NCI-H2107 (cell line): ENCODE data around the gene GABRB1.
"Not testable (repeated sequence)": the region's sequence is repeated elsewhere in the genome, so short reads cannot be mapped to it uniquely, and the experiment has no call there.

ENCODE experiments used
- DNase-seq: peaks from one replicate; lab custom pipeline; 2025; lab: John Stamatoyannopoulos, UW

The GABRB1 gene

DNA sequence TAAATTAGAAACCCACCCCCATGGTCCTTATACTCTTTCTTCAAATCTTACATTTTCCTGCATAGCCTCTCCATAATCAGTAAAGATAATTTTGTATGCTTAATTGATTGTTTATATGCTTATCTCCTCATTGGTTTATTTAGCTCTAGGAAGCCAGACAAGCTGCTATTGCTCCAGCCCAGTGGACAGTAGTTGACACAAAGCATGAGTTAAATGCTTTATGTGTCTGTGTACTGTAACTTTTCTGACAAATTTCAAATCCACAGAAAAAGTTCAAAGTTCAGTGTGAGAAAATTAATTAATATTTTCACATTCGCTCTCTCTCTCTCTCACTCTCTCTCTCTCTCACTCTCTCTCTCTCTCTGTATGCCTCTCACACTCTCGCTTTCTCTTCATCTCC lies 181.7 kb downstream of the GABRB1 start:
- DNase-seq: no peak

DNA sequence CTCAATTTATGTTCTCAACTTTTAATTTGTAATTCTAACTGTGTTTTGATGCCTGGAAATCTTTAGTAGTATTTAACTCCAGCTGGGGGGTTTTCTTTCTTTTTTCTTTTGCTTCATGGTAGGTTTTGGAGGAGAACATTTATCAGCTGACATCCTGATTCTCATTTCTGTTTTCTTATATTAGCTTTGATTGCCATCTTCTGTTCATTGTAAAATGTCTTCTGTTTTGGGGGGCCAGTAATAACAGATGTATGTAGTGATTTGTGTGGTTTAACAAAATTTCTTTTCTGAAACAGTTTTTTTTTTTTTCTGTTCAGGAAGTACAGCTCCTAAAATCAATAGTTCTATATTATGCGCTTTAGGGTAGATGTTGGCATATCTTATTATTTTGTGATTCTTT lies 182.2 kb downstream of the GABRB1 start:
- no peak for DNase-seq

GRCh38 chr4:47213971-47214370 lies 182.6 kb downstream of the GABRB1 start:
- no peak for DNase-seq

- DNase-seq: no peak
Measured at GRCh38 chr4:47215759-47216158, 184.4 kb downstream of the GABRB1 start.

GRCh38 chr4:47217291-47217690 lies 185.9 kb downstream of the GABRB1 start:
- no peak for DNase-seq

DNA sequence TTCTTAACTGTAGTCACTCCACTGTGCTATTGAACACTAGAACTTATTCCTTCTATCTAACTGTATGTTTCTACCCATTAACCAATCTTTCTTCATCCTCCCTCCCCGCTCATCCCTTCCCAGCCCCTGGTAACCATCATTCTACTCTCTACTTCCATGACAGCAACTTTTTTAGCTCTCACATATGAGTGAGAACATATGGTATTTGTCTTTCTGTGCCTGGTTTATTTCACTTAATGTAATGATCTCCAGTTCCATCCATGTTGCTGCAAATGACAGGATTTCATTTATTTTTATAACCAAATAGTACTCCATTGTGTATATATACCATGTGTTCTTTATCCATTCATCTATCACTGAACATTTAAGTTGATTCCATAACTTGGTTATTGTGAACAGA lies 186.5 kb downstream of the GABRB1 start:
- DNase-seq: no peak

DNA sequence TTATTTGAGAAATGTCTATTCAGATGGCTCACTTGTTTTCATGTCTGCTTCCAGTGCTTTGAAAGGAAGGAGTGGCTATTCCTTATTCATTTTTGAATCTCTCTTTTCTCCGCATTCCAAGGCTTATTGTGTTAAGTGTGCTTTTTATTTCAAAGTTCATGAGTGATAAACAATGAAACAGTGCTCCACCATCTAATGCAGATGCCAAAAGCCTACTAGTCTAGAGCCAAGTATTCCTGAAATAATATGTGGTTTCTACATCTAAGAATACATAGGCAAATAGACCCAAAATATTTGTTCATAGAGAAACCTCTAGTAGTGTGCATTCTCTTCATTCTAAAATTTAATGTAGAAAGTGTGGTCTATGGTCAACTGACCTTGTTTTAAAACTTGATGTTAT lies 187.3 kb downstream of the GABRB1 start:
- no peak for DNase-seq

DNA sequence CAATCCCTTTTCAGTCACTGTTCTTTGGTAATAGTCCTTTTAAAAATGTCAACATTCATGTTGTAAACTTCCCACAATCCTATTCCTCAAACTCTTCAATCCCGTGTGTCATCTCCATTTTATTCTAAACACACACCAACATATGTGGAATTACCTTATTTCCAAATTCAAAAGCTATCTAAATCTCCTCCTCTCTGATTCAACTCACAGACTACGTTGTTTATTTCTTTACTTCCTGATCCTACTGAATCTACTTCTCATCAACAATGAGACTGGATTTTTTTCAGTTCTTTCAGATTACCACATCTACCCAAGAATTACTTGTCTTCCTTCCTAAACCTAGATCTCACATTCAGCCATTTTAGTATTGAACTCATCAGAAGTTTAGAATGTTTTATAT lies 188.2 kb downstream of the GABRB1 start:
- no peak for DNase-seq

- no peak for DNase-seq
Measured at GRCh38 chr4:47221721-47222120, 190.4 kb downstream of the GABRB1 start.

DNA sequence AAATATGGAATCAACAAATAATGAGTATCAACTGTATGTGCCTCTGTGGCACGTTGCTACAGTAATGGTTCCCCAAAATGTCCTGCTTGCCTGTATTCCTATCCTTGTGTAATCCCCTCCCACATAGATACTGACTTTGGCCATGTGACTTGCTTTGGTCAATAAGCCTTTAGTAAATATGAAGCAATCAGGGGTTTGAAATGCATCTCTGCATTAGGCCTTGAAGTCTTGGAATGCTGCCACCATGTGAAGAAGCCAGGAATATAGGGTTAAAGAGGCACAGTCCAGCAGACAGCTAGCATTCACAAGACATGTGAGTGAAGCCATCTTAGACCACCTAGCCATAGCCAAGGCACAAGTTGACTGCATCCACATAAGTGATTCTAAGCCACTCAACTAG lies 190.9 kb downstream of the GABRB1 start:
- no peak for DNase-seq

DNA sequence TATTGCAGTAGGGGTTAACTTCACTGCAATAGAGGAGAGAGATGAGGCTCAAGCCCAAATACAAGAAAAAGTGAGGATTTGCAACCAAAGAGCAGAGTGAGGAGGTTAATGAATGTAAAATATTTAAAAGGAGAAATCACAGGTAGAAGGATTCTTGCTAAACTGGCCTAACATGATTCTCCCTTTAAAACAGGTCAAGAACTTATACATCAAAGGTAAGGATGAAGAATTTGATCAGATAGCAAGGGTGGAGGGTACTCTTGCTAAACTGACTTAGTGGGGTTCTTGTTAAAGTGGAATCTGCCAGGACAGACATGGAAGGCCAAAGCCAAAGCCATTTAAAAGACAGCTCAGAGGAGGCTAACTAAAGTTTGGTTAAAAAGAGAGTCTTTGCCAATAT lies 193.0 kb downstream of the GABRB1 start:
- no peak for DNase-seq

GRCh38 chr4:47235721-47236120 lies 204.4 kb downstream of the GABRB1 start:
- DNase-seq: no peak

- no peak for DNase-seq
Measured at GRCh38 chr4:47238667-47239066, 207.3 kb downstream of the GABRB1 start.

- no peak for DNase-seq
Measured at GRCh38 chr4:47239649-47240048, 208.3 kb downstream of the GABRB1 start.

DNA sequence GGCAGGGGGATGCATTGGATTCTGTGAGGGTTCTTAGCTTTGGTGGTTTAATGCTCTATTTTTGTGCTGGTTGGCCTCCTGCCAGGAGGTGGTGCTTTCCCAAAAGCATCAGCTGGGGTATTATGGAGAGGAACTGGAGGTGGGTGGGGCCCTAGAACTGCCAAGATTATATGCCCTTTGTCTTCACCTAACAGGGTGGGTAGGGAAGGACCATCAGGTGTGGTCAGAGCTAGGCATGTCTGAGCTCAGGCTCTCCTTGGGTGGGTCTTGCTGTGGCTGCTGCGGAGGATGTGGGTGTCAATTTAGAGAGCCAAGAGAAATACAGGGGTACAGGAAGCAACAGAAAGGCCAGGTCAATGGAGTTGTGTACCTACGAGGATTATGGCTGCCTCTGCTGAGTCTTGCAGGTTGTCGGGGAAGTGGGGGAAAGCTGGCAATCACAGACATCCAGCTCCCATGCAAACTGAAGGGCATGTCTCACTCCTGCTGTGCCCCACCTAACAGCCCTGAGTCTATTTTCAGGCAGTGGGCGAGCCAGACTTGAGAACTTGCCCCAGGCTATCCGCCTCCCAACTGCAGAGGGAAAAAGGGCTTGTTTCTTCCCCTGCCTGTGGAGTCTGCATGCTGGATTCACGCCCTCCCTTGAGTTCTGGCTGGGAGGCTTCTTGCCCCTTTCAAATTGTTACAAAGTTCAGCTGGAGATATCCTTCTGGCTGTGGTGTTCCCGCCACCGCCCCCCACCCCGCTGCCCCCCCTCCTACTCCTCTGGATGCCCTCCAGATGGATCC lies 220.2 kb downstream of the GABRB1 start:
- no peak for DNase-seq

GRCh38 chr4:47263721-47264120 lies 232.4 kb downstream of the GABRB1 start:
- no peak for DNase-seq

- no peak for DNase-seq
Measured at GRCh38 chr4:47270201-47270888, 239.0 kb downstream of the GABRB1 start.

DNA sequence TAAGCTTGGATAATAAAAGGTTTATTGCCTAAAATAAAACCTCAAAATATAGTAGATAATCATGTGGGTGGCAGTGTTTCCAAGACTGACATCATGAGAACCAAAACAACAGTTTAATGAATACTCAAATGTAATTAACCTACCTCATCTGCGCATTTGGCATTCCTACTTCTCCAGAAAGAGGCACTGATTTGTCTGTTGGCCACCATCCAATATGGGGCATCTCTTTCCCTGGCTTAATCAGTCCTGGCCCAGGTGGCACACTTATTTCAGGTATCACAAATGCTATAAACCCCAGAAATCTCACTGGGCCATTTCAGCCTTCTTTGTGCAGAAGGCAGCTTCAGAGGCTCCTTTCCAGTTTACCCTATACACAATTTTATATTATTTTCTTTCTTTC lies 239.9 kb downstream of the GABRB1 start:
- no peak for DNase-seq

GRCh38 chr4:47274901-47275300 lies 243.5 kb downstream of the GABRB1 start:
- no peak for DNase-seq

DNA sequence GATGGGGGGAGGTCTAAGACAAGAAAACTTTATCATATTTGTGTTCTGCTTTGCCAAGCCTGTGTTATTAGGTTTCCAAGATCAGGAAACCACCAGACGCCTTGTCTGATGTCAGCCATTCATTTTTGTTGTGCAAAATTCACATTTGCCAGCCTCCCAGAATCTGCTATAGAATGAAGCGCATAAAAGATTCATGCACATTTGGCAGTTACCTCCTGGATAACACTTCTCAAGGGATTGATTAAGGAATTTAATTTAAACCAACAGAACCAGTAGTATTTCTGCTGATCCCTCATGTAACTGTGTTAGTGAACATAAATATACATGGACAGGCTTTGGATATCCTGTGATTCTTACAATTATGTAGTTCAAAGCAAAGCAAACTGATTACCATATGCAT lies 244.2 kb downstream of the GABRB1 start:
- no peak for DNase-seq

DNA sequence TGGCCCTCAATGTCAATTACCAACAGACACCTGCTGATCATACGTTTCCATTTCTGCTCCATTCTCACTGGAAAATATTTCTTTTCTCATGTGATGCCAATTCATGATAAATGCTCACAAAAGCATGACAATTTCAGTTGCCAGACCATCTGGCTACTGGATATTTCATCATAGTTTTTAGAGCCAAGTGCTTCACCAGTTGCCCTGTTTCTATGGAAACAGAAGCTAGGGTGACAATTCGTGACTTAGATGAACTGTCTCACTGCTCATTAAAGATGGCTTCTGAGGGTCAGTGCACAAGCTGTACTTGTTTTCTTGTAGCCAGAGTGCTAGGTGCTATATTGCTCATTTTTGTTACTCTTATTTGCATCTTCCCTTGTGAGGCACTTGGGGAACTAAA lies 247.3 kb downstream of the GABRB1 start:
- DNase-seq: no peak

DNA sequence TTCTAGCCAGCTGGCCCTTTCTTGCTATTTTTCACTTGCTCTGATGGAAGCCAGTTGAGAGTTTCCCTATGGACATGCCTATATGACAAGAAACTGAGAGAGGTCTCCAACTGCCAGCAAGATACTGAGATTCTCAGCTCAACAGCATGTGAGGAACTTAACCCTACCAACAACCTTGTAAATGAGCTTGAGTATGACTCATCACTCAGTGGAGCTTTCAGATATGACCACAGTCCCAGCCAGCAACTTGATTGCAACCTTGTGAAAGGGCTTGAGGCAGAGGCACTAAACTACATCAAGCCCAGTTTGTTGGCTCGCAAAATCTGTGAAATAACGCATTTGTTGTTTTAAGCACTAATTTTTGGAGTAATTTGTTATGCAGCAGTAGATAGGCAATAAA lies 256.4 kb downstream of the GABRB1 start:
- no peak for DNase-seq

- no peak for DNase-seq
Measured at GRCh38 chr4:47289805-47290204, 258.4 kb downstream of the GABRB1 start.

- DNase-seq: not testable (repeated sequence)
Measured at GRCh38 chr4:47290873-47291272, 259.5 kb downstream of the GABRB1 start.
